Ramos (cell line): Measurements from ENCODE around the gene ACTN3.
"Not testable (repeated sequence)": the region's sequence is repeated elsewhere in the genome, so short reads cannot be mapped to it uniquely, and the experiment has no call there.

Source experiments
- in situ Hi-C: fragments of 300-500 bp; cut with MboI; formaldehyde crosslinking; loops from one replicate; pipeline ENCODE4 v1.14.3; 2022; ENCODE audit warnings: low sequenced_read_pairs; ENCODE audit not compliant: unreplicated experiment

Gene ACTN3

DNA sequence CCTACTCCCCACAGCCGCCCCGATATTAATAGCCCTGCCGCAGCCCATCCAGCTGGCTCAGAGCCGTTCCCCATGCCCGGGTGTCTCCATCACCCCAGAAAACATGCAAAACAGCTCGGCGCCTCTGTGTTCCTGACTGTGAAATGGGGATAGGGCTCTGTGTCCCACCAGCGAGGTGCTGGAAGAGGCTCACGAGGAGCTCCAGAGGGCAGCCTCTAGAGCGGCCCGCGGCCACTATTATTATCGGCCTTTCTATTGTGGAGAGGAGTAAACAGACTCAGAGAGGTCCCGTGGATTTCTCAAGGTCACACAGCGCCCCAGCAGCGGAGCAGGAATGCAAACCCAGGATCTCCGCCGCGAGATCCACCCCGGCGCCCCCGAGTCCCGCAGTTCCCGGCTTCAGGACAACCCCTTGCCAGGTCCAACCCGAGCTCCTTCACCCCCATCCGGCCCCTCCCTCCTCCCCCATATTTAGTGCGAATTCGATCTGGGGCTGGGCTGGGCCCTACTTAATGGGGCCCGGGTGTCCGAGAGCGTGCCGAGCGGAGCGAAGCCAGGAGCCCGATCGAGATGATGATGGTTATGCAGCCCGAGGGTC lies at the start of gene ACTN3:
TSS of gene ACTN3 (plus strand) at position 536 of the 598 bp plus-strand sequence. CDS start at position 571, 35 bp downstream.
- in situ Hi-C loops = no loop called here

DNA sequence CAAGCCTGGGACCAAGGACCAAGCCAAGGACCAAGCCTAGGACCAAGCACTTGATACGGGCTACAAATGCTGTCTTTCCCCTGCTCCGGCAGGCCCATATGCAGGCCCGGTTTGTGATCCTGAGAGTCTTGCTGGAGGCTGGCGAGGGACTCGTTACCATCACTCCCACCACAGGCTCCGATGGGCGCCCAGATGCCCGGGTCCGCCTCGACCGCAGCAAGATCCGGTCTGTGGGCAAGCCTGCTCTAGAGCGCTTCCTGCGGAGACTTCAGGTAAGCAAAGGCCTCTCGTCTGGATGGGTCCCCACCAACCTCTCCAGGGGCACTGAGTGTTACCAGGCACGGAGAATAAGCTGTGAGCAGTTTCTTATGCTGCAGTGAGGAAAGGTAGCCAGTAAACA lies 49.5 kb upstream of the ACTN3 start:
- in situ Hi-C loops = no loop called here

GRCh38 chr11:66498506-66498905 lies 48.2 kb upstream of the ACTN3 start:
- in situ Hi-C loops = no loop called here

DNA sequence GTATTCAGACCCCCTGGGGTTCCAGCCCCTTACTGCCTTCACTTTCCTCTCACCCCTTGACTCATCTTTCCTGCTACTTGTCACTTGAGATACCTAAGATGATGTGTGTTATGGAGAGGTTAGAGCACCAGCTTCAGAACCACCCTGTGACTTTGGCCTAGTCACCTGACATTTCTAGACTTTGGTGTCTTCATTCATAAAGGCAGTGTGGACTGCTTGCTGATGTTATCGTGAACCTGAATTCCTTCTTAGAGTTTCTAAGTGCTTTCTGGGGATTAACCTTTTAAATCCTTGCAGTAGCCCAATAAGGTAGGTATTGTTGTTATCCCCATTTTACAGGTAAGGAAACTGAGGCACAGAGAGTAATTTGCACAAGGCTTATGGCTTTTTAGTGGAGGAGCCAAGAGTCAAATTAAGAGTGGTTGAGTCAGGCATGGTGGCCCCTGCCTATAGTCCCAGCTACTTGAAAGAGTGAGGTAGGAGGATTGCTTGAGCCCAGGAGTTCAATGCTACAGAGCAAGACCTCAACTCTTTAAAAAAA lies 41.4 kb upstream of the ACTN3 start:
- in situ Hi-C loops = no loop called here

- in situ Hi-C loops = no loop called here
Measured at GRCh38 chr11:66509131-66509561, 37.6 kb upstream of the ACTN3 start.

DNA sequence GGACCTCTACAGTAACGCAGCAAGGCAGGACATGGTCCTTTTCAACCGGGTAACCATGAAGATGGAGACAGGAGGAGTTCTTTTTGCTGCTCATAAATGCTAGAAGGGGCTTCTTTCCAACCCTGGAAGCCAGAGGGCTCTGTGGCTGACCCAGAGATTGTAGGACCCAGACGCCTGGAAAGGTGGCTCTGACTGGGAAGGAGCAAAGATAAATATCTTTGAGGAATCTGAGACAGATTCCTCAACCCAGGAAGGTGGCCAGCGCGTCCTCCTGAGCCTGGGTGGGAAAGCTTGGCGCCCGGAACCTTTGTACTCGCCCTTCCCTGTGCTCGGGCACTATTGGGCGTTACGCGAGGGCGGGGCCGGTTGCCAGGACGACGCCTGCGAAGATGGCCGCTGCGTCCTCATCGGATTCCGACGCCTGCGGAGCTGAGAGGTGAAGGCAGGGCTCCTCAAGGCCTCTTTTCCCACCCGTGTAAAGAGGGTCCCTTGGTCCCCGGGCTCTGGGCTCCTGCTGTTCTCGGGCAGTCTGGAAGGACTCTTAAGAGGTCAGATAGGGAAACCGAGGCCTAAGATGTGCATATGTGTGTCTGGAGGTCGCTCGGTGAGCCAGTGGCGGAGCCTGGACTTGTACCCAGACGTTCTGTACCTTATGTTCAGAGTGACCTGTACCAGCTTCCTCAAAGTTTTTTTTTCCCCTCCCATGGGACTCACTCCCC lies 36.3 kb upstream of the ACTN3 start, which contains the start of gene BBS1:
TSS of gene BBS1 (plus strand) at position 365 of the 719 bp plus-strand sequence. CDS start at position 390, 25 bp downstream.
- in situ Hi-C loops = no loop called here

GRCh38 chr11:66510990-66511339 lies 35.7 kb upstream of the ACTN3 start:
- in situ Hi-C loops = no loop called here

GRCh38 chr11:66523611-66524010 lies 23.1 kb upstream of the ACTN3 start:
- in situ Hi-C loops = no loop called here

DNA sequence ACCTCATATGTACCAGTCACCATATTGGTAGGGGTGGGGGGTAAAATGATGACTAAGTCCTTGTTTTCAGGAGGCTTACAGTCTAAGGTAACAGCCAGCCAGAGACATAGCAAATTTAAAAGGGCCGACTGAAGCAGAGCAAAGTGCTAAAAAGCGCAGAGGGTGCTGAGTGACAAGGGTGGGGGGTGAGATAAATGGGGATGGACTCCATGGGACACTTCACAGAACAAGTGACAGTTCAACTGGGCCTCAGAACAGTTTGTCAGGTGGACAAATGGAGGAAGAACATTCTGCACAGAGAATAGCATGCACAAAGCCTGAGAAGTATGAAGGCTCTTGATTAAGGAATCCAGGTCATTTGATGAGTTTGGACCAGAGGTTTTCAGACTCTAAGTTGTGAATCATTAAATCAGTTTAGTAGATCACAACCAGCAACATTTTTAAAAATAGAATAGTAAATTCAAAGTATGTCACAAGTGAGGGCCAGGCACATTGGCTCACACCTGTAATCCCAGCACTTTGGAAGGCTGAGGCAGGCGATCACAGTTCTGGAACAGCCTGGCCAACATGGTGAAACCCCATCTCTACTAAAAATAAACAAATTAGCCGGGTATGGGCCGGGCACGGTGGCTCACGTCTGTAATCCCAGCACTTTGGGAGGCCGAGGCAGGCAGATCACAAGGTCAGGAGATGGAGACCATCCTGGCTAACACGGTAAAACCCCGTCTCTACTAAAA lies 22.2 kb upstream of the ACTN3 start:
- in situ Hi-C loops = no loop called here

GRCh38 chr11:66529069-66529468 lies 17.6 kb upstream of the ACTN3 start:
- in situ Hi-C loops = no loop called here

GRCh38 chr11:66529655-66530054 lies 17.0 kb upstream of the ACTN3 start:
- in situ Hi-C loops = no loop called here

- in situ Hi-C loops = no loop called here
Measured at GRCh38 chr11:66530927-66531709, 15.6 kb upstream of the ACTN3 start.

DNA sequence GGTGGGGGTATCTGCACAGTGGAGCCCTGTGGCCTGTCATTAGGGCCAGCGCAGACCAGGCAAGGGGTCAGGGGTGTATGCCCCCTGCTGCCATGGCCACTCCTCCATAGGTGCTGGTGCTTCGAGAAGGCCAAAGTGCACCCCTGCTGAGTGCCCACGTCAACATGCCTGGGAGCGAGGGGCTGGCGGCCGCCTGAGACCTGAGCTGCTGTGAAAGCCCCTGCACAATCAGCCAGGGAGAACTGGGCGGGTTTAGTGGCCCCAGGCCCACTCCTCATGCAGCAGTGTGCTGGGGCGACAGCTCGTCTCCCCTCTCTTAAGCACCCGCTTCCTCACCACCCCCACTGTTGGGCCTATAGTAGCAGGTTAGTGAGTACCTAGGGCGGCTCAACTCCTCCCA lies 14.9 kb upstream of the ACTN3 start:
- in situ Hi-C loops = no loop called here

DNA sequence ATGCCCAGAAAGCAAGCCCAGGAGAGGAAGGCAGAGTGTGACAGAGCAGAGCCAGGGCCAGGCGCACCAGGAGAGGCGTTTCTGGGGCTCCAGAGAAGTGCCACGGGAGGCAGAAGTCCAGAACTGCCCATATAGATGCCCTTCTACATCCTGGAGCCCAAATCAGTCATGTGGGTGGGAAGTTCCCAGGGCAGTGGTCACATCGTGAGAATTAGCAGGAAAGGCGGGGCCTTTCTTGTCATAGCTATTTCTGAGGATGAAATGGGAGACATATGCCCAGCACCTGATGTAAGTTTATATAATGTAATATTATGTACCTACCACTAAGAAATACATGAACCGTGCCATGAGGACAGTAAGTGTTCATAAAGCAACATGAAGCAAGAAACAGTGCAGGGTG lies 13.9 kb upstream of the ACTN3 start:
- in situ Hi-C loops = no loop called here

- in situ Hi-C loops = no loop called here
Measured at GRCh38 chr11:66539170-66539869, 7.4 kb upstream of the ACTN3 start.

GRCh38 chr11:66539870-66540213 lies 6.9 kb upstream of the ACTN3 start:
- in situ Hi-C loops = no loop called here

- in situ Hi-C loops = not testable (repeated sequence)
Measured at GRCh38 chr11:66540598-66540997, 6.1 kb upstream of the ACTN3 start.

DNA sequence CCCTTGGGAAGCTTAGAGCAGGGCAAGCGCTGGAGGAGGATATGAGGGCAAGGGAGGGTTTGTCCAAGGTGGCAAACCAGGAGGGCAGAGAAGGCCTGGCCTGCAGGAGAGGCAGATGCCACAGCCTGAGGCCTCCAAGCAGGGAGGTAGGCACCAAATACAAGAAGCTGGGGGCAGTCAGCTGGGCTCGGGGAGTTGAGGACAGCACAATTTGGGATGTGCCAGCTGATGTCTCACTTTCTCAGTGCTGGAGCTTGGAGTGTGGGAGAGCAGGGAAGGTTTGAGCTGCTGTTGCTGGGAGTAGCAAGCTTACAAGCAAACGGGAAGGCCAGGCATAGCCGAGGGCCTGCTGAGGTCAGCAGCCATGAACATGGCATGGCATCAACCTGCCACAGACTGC lies 4.8 kb upstream of the ACTN3 start:
- in situ Hi-C loops = no loop called here

DNA sequence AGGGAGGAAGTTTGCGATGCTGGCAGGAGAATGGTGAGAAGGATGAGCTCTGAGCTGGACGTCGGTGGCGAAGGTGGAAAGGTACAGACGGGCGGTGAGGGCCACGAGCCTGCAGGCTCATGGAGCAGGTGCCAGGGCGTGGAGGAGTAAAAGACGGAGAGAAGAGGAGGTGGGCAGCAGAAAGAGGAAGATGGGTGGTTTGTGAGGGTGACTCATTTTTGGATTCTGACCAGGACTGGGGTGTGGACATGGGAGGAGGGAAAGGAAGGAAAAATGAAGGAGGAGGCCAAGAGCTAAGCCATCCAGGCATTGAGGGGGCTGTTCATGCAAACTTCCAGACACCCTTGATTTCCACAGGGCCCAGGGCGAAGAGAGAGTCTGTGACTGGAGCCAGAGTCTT lies 4.3 kb upstream of the ACTN3 start:
- in situ Hi-C loops = no loop called here
